Activated naive CD4-positive, alpha-beta T cell treated with anti-CD3 and anti-CD28 coated beads, Interleukin-2, amount 50 U/mL, for 24 hours (primary cell): Measurements from ENCODE around the gene VMAC.

Source experiments
- H3K27ac Mint-ChIP-seq: one replicate; pipeline ENCODE4 v1.8.0; 2021; ENCODE audit warnings: mild to moderate bottlenecking, mixed read lengths
- H3K27me3 Mint-ChIP-seq: one replicate; pipeline ENCODE4 v1.8.0; 2021; ENCODE audit warnings: mixed read lengths
- H3K36me3 Mint-ChIP-seq: one replicate; pipeline ENCODE4 v1.8.0; 2021; ENCODE audit warnings: mixed read lengths
- H3K4me1 Mint-ChIP-seq: one replicate; pipeline ENCODE4 v1.8.0; 2021; ENCODE audit warnings: mixed read lengths
- H3K4me3 Mint-ChIP-seq: one replicate; pipeline ENCODE4 v1.8.0; 2021; ENCODE audit warnings: mild to moderate bottlenecking, mixed read lengths
- H3K9me3 Mint-ChIP-seq: one replicate; pipeline ENCODE4 v1.8.0; 2021; ENCODE audit warnings: mixed read lengths

VMAC gene

DNA sequence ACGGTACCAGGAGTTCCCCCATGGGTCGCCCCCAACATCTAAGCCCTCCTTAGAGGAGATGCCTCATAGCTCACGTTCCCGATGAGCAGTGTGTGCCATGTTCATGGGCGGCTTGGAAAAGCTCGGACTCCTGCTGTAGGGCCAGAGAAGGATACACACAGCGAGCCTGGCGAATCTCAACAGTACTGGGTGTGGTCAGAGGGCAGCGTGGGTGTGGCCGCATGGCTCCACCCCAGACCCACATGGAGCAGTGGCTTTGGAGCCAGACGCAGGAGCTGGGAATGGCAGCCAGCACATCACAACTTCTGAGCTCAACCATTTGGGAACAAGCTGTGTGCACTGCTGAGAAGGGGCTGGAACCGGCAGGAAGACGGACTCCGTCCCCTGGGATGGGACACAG lies 25.0 kb downstream of the VMAC start:
- no peak overlapping the region for H3K4me3 Mint-ChIP-seq
- peaks cover 11% of the 10 kb centered on the region for H3K36me3 Mint-ChIP-seq
- no peaks in the 10 kb centered on the region for H3K4me1 Mint-ChIP-seq
- no peak overlapping the region for H3K27ac Mint-ChIP-seq
- no peaks in the 10 kb centered on the region for H3K27me3 Mint-ChIP-seq
- no peaks in the 10 kb centered on the region for H3K9me3 Mint-ChIP-seq

DNA sequence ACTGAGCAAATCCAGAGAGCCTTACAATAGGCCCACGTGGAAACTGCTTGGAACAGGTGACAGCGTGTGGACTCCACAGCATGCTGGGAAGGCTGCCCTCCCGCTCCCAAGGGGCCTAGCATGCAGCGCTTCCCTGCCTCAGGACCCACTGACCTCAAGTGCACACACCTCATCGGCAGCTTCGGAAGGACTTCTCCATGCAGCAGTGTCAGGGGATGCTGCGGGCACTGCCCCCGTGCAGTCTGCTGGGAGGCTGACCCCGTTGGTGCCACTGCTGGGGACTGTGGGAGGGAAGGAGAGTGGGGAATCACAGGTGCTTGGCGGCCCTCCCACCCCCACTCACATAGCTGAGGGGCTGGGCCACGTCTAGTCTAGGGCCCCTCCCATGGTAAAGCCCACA lies 26.6 kb downstream of the VMAC start:
- Mint-ChIP-seq H3K4me3 (no peak overlapping the region), H3K4me1 (no peaks in the 10 kb centered on the region), H3K36me3 (peaks cover 11% of the 10 kb centered on the region), H3K27me3 (no peaks in the 10 kb centered on the region), H3K27ac (no peak overlapping the region), H3K9me3 (no peaks in the 10 kb centered on the region)

DNA sequence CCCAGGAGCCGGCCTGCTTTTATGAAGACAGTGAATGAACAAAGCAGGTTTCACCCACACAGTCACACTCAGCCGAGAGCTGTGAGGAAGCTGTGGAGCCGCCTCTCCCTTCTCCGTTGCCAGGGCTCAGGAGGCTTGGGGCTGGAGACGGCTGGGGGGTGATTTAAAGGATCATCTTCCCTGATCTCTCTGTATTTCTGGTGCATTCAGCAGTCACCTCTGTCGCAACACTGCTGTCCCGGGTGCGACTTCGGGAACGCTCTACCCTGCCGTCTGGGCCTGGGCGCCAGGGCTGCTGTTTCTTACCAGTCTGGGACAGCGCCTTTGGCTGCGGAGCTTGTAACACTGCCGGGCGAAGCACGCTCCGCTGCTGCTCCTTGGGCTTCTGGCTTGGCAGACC lies 27.5 kb downstream of the VMAC start:
- Mint-ChIP-seq H3K9me3 (no peaks in the 10 kb centered on the region), H3K4me3 (no peak overlapping the region), H3K27ac (no peak overlapping the region), H3K27me3 (no peaks in the 10 kb centered on the region), H3K36me3 (peaks cover 11% of the 10 kb centered on the region), H3K4me1 (no peaks in the 10 kb centered on the region)

DNA sequence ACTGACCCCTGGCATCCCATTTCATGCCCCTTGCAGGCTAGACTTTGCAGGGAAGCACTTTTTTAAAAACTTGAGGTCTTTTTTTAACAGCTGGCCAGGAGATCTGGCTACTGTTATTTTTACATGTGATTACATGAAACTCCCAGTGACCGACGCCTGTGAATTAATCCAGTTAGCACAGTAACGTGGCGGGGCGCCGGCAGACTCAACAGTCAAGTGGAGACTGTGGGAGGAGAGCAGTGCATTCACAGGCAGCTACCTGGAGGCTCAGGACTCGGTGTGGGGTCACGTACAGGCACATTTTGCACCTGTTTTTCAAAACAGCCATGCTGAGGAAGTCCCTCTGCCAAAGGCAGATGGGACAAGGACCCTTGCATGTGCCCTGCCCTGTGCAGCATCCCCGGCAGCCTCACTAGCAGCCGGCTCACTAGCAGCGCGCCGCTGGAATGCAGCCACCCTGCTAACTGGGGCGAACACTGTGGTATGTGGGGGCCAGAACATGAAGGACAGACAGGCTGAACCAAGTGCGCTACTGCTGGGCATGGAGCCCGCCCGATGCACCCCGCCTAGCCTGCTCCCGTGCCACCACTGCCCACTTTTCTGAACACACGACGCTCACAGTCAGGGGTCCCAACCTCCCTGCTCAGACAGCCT lies 28.1 kb downstream of the VMAC start:
- H3K4me1 Mint-ChIP-seq: no peaks in the 10 kb centered on the region
- H3K4me3 Mint-ChIP-seq: no peak overlapping the region
- H3K9me3 Mint-ChIP-seq: no peaks in the 10 kb centered on the region
- H3K36me3 Mint-ChIP-seq: peaks cover 11% of the 10 kb centered on the region
- no peaks in the 10 kb centered on the region for H3K27me3 Mint-ChIP-seq
- H3K27ac Mint-ChIP-seq: no peak overlapping the region

DNA sequence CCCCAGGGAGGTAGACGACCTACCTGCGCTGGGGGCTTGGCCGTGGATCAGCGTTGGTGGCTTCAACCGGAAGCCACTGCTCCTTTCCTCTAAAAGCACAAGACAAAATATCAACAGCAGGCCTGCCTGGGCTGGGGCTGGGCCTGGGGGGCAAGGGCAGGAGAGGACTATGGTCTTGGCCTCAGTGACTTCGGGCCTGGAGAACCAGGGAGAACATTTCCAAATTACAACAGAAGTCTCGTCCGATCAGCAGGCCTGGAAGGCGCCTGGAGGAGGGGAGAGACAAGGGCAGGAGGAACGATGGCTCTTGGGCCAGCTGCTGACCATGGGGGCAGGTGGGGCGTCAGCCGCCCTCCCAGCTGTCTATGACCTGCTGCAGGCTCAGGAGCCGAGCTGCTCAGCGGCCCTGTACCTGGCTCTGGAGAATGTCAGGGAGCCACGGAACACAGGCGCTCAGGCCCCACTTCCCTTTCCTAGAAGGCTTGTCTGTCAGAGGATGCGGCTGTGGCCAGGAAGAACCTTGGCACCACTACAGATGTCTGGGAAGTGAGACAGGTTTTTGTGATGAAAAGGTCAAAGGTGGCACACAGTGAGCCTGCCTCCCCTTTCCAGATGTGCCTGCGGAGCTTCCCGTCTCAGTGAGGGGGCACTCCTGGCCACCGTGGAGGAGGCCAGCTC lies 28.9 kb downstream of the VMAC start:
- peaks cover 7% of the 10 kb centered on the region for H3K36me3 Mint-ChIP-seq
- no peak overlapping the region for H3K27ac Mint-ChIP-seq
- no peaks in the 10 kb centered on the region for H3K4me1 Mint-ChIP-seq
- no peaks in the 10 kb centered on the region for H3K27me3 Mint-ChIP-seq
- H3K9me3 Mint-ChIP-seq: no peaks in the 10 kb centered on the region
- H3K4me3 Mint-ChIP-seq: no peak overlapping the region

DNA sequence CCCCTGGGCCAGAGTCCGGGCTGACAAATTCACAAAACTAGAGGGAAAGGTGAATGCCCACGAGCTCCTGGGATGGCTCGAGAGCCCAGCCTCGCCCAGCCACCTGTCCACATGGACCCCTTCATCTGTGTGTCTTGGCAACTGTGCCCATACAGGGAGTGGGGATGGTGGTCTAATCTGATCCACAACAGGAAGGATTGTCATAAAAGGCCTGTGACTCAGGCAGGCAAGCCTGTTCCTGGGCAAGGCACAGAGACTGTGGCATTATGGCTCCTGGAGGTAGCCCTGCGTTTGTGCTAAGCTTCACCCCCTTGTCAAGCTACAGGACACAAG lies 29.4 kb downstream of the VMAC start:
- peaks cover 3% of the 10 kb centered on the region for H3K36me3 Mint-ChIP-seq
- no peaks in the 10 kb centered on the region for H3K9me3 Mint-ChIP-seq
- no peak overlapping the region for H3K4me3 Mint-ChIP-seq
- H3K27me3 Mint-ChIP-seq: no peaks in the 10 kb centered on the region
- no peak overlapping the region for H3K27ac Mint-ChIP-seq
- no peaks in the 10 kb centered on the region for H3K4me1 Mint-ChIP-seq

DNA sequence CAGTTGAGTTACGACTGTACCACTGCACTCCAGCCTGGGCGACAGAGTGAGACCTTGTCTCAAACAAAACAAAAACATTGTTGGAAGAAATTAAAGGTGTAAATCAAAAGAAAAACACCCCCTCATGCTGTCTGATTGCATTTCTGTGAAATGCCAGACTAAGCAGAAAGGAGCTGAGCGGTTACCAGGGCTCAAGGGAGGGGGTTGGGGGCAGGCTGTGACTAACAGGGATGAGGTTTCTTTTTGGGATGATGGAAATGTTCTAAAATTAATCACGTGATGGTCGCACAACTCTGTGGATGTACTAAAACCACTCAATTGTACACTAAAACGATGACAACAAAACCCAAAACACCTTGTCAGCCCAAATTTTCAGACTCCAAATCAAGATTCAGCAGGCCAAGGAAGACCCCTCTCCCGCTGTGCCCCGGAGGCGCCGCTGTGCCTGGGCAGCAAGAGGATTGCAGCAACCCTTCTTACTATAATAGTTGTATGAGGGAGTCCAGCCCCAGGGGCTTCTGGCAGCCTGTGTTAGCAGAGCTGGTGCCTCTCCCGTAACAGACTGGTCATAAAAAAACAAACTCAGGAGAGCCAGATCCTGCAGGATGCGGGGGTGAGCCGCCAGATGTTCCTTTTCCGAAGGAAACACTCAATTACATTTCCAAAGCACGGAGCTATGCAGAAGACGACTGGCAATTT lies 30.3 kb downstream of the VMAC start:
- H3K9me3 Mint-ChIP-seq: no peaks in the 10 kb centered on the region
- no peak overlapping the region for H3K27ac Mint-ChIP-seq
- no peaks in the 10 kb centered on the region for H3K27me3 Mint-ChIP-seq
- H3K4me1 Mint-ChIP-seq: no peaks in the 10 kb centered on the region
- H3K36me3 Mint-ChIP-seq: peaks cover 3% of the 10 kb centered on the region
- H3K4me3 Mint-ChIP-seq: no peak overlapping the region

DNA sequence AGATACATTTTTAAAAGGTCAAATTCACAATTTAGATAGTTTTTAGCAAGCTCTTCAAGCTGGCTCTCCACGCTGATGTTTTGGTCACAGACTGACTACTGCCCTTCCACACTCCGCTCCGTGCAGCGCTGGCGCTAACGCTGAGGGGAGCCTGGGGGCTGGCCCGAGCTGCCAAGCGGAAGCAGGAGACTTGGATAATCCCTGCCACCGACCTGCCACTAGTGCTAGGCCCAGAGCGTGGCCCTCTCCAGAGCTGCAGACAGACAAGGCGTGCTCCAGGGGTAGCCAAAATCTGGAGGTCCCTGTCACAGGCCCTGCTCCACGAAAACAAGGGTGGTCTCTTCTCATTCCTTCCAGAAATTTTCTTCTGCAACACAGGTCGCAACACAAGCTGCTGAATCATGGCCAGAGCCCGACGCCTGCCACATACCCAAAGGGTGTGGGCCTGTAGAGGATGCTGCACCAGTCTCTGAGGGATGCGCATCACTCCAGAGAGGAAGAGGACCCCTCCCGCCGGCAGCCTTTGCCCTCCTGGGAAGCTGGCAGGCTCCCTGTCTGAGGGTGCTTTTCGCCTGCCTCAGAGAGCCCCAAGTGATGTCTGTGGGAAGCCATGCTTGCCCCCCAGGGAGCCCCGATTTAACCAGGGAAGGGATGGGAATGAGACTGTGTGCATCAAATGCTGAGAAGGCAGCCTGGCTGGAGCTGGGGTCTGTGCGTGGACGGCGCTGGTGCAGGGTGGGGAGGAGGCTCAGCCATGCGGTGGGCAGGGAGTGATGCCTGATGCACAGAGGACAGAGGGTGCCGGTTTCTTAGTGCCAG lies 31.0 kb downstream of the VMAC start:
- H3K36me3 Mint-ChIP-seq: peaks cover 3% of the 10 kb centered on the region
- H3K4me3 Mint-ChIP-seq: no peak overlapping the region
- H3K27ac Mint-ChIP-seq: peak overlapping the region; percentile 59
- no peaks in the 10 kb centered on the region for H3K9me3 Mint-ChIP-seq
- no peaks in the 10 kb centered on the region for H3K27me3 Mint-ChIP-seq
- H3K4me1 Mint-ChIP-seq: no peaks in the 10 kb centered on the region

DNA sequence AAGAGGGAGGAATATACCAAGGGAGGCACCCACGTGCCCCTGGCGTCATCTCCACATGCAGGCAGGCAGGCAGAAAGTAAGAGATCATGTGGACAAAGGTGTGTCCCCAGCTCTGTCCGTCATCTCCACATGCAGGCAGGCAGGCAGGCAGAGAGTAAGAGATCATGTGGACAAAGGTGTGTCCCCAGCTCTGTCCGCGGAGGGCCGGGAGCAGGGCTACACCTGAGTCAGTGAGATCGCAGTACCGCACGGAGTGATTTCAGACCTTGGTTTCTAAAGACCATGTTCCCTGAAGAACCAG lies 31.6 kb downstream of the VMAC start:
- H3K27me3 Mint-ChIP-seq: no peaks in the 10 kb centered on the region
- H3K4me1 Mint-ChIP-seq: no peaks in the 10 kb centered on the region
- H3K27ac Mint-ChIP-seq: peak overlapping the region; percentile 59
- H3K4me3 Mint-ChIP-seq: no peak overlapping the region
- peaks cover 3% of the 10 kb centered on the region for H3K36me3 Mint-ChIP-seq
- H3K9me3 Mint-ChIP-seq: no peaks in the 10 kb centered on the region

DNA sequence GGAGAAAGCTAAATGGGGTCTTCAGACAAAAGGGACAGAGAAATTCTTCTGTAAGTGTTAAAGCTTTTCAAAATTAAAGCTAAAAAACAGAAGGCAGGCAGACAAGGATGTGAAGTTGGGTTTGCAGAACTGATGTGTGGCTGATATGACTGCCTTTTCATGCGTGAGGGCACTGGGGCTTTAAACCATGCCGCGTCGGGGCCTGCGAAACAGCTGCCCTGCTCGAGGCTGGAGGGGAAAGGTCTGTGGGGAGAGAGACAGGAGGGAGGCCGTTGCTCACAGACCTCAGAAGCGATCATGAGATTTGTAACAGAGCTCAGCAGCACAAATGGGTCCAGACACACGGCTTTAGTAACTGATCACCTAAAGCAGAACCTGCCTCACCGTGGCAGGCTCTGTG lies 32.9 kb downstream of the VMAC start:
- no peaks in the 10 kb centered on the region for H3K27me3 Mint-ChIP-seq
- no peak overlapping the region for H3K27ac Mint-ChIP-seq
- H3K36me3 Mint-ChIP-seq: peaks cover 3% of the 10 kb centered on the region
- peaks cover 6% of the 10 kb centered on the region for H3K4me1 Mint-ChIP-seq
- H3K4me3 Mint-ChIP-seq: no peak overlapping the region
- H3K9me3 Mint-ChIP-seq: no peaks in the 10 kb centered on the region

DNA sequence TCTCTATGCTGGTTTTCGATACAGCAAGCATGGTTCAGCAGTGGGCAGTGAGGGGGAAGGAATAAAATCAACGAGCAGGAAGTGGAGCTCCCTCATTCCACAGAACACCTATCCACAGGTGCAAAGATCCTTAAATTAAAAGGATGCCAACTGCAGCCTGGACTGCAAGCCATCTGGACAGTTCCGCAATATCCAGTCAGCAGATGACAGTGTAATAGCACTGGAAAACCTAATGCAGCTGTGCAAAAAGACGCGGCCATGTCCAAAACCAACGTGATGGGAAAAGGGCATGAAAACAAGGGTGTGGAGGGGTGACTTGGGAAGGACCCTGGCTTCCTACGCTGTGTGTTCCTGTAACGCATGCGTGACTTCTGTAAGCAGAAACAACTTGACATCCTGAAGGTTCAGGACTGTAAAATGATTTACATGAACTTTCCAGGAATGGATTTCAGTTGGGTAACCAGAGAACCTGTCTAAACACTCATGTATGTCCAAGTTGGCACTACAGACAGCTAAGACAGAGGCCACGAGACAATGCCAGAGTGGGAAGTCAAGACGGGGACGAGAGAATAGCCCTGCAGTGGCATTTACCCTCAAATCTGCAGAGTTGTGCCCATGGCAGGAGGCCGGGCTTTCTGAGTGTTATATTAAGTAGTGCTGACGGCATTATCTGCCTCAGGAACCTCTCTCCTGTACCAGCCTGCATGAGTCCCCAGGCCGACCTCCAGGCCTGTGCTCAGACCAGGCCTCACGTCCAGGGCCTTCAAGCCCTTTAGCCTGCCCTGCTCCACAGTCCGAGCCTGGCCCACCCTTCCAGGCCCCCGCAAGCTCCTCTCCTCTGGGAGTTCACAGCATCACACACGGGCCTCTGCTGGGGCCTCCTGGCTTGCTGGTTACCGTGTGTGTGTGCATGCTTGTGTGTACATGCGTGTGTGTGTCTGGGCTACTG lies 35.9 kb downstream of the VMAC start:
- H3K27me3 Mint-ChIP-seq: no peaks in the 10 kb centered on the region
- peaks cover 25% of the 10 kb centered on the region for H3K4me1 Mint-ChIP-seq
- no peak overlapping the region for H3K27ac Mint-ChIP-seq
- H3K9me3 Mint-ChIP-seq: no peaks in the 10 kb centered on the region
- H3K36me3 Mint-ChIP-seq: peaks cover under 1% of the 10 kb centered on the region
- H3K4me3 Mint-ChIP-seq: no peak overlapping the region

DNA sequence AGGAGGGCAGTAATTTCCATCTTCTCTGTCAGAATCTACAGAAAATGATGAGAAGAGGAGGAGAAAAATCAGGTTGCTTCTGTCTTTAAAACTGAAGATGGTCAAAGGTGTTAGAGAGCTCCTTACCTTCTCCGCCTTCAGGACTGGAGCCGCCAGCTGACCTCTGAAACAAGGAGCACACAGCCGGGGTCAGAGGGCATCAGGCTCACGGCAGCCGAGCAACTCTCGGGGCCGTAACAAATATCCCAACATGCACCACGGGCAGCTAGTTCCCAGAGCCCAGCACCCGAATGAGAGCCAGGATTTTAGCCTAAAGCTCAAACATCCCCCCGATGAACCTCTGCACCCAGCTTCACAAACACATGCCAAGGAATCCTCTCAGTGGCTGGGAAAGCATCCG lies 37.0 kb downstream of the VMAC start:
- peaks cover 3% of the 10 kb centered on the region for H3K36me3 Mint-ChIP-seq
- peaks cover 36% of the 10 kb centered on the region for H3K4me1 Mint-ChIP-seq
- H3K27me3 Mint-ChIP-seq: no peaks in the 10 kb centered on the region
- H3K4me3 Mint-ChIP-seq: no peak overlapping the region
- no peak overlapping the region for H3K27ac Mint-ChIP-seq
- H3K9me3 Mint-ChIP-seq: no peaks in the 10 kb centered on the region

DNA sequence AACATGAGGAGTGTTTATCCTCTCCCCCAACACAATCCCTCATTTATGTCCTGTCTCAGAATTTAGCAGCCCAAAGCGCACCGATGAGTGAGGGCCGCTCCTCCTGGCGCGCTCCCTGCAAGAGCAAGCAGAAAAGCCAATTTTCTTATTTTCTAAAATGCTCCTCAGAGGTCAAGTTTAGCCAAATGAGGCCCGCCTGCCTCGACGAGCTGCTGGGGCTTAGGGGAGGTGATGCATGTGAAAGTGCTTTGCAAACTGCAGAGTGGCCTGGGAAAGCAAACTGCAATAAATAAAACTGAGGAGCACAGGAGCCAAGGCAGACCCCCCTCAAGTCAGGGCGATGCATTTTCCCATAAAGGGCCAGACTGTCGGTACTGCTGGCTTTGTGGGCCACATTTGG lies 38.4 kb downstream of the VMAC start:
- H3K27ac Mint-ChIP-seq: no peak overlapping the region
- H3K36me3 Mint-ChIP-seq: peaks cover 5% of the 10 kb centered on the region
- peaks cover 47% of the 10 kb centered on the region for H3K4me1 Mint-ChIP-seq
- no peaks in the 10 kb centered on the region for H3K9me3 Mint-ChIP-seq
- no peak overlapping the region for H3K4me3 Mint-ChIP-seq
- no peaks in the 10 kb centered on the region for H3K27me3 Mint-ChIP-seq

DNA sequence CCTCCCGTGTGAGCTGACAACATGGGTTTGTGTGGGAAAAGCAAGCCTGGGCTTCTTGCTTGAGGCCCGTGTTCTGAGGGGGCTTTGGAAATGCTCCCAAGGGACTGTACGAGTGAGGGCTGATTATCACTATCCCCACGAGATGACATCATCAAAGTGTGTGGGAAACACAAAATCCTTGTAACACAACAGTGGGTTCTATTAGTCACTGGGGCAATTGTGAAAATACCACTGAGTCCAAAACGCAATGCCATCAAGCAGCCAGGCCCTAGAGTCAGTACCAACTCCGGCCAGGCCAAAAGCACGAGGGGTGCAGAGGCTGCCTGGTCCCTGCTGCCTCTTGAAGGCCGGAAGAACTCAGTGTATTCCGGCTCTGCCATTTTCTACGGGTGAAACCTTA lies 39.0 kb downstream of the VMAC start:
- Mint-ChIP-seq H3K4me1 (peaks cover 51% of the 10 kb centered on the region), H3K4me3 (no peak overlapping the region), H3K27me3 (no peaks in the 10 kb centered on the region), H3K27ac (no peak overlapping the region), H3K9me3 (no peaks in the 10 kb centered on the region), H3K36me3 (peaks cover 5% of the 10 kb centered on the region)

DNA sequence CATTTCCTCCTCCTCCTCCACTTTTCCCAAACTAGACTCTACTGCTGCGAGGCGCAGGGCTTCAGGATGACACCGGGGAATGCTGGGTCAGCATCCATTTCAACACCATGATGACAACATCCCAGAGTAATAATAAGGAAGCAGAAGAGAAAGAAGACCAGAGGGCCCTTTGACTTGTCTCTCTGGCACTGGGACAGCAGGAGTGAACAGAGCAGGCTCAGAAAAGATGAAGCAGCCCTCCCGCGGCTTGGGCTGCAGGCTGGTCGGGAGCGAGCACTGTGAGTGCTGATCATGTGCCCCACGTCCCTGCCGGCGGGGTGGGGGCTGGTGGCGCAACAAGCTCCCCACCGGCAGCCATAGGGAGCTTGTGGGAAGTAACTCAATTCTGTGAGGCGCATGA lies 42.8 kb downstream of the VMAC start:
- peak overlapping the region; percentile 76 for H3K27ac Mint-ChIP-seq
- H3K9me3 Mint-ChIP-seq: no peaks in the 10 kb centered on the region
- H3K27me3 Mint-ChIP-seq: no peaks in the 10 kb centered on the region
- peaks cover 7% of the 10 kb centered on the region for H3K36me3 Mint-ChIP-seq
- H3K4me3 Mint-ChIP-seq: no peak overlapping the region
- peaks cover 83% of the 10 kb centered on the region for H3K4me1 Mint-ChIP-seq
